K562 (cell line): ENCODE results near the gene NSMCE1. TPM values are rescaled to one million over a fixed set of nuclear protein-coding genes. Genes with fewer than 3 reads are reported as not detected.
A peak's percentile ranks its signal among the peaks of the same experiment; 100 is the strongest.

Experiments used
- CBFB ChIP-seq: sonication (generic); formaldehyde crosslinking; IDR thresholded peaks from 2 replicates; pipeline ENCODE4 v1.4.0; 2020; ENCODE audit warnings: mild to moderate bottlenecking, missing genetic modification reagents
- CBX1 ChIP-seq: sonication (generic); IDR thresholded peaks from 2 replicates; pipeline ENCODE4 v1.6.1; 2016; ENCODE audit warnings: antibody characterized with exemption, low read depth, mild to moderate bottlenecking
- MAZ ChIP-seq, 2 experiments: fragments of 450-650 bp in 1 of 2; sonication (generic) in 1 of 2; formaldehyde crosslinking; IDR thresholded peaks in 1 of 2; conservative IDR thresholded peaks in 1 of 2; 2 replicates each; pipeline versions ENCODE4 v1.4.0 to v1.5.0; 2020; ENCODE audit warnings: mild to moderate bottlenecking in 1 of 2, missing genetic modification reagents in 1 of 2
- MNT ChIP-seq, 2 experiments: fragments of 450-650 bp; conservative IDR thresholded peaks; 2 replicates each; pipeline ENCODE4 v1.6.1; 2017; ENCODE audit warnings: mild to moderate bottlenecking in 2 of 2, moderate library complexity in 2 of 2
- NFE2 ChIP-seq: IDR thresholded peaks from 2 replicates; pipeline ENCODE4 v1.6.1; 2014; ENCODE audit warnings: antibody characterized with exemption, low read depth
- PCBP1 ChIP-seq: fragments of 200-400 bp; formaldehyde crosslinking; IDR thresholded peaks from 2 replicates; pipeline ENCODE4 v1.6.1; 2018; ENCODE audit warnings: mild to moderate bottlenecking, low read depth, low read length; ENCODE audit not compliant: poor library complexity, severe bottlenecking
- PHB ChIP-seq: fragments of 250-450 bp; sonication (Bioruptor Pico); IDR thresholded peaks from 2 replicates; pipeline ENCODE4 v1.5.0; 2021
- RBM22 ChIP-seq: fragments of 200-400 bp; formaldehyde crosslinking; IDR thresholded peaks from 2 replicates; pipeline ENCODE4 v1.6.1; 2018; ENCODE audit warnings: low read length, low read depth; ENCODE audit not compliant: poor library complexity, severe bottlenecking
- RCOR1 ChIP-seq, 2 experiments: IDR thresholded peaks; 2 replicates each; pipeline ENCODE4 v1.6.1; 2012; ENCODE audit warnings: low read depth in 2 of 2, low read length in 2 of 2, borderline replicate concordance in 1 of 2, improper control_type of control experiment in 1 of 2
- RUNX1 ChIP-seq: sonication (generic); IDR thresholded peaks from 2 replicates; pipeline ENCODE4 v1.6.1; 2016; ENCODE audit warnings: antibody characterized with exemption, low read depth
- SAP30 ChIP-seq: fragments of 200-600 bp; sonication (generic); IDR thresholded peaks from 2 replicates; pipeline ENCODE4 v1.6.1; 2012; ENCODE audit warnings: borderline replicate concordance, low read depth, mild to moderate bottlenecking, moderate library complexity, low read length, control low read depth, inconsistent platforms; ENCODE audit not compliant: insufficient read depth, poor library complexity, severe bottlenecking
- SMARCC2 ChIP-seq: fragments of 450-650 bp; IDR thresholded peaks from 2 replicates; pipeline ENCODE4 v1.6.1; 2017; ENCODE audit warnings: antibody characterized with exemption, moderate library complexity, mild to moderate bottlenecking, low read depth
- TAF7 ChIP-seq: fragments of 450-650 bp; IDR thresholded peaks from 2 replicates; pipeline ENCODE4 v1.6.1; 2016; ENCODE audit warnings: missing genetic modification characterization, missing compliant biosample characterization
- TBP ChIP-seq: optimal IDR thresholded peaks from 2 replicates; pipeline ENCODE3; 2011; ENCODE audit warnings: low read depth, low read length, improper control_type of control experiment
- ZBTB49 ChIP-seq: sonication (generic); formaldehyde crosslinking; IDR thresholded peaks from 2 replicates; pipeline ENCODE4 v1.8.0; 2022; ENCODE audit warnings: missing genetic modification reagents, mild to moderate bottlenecking, borderline replicate concordance
- ZC3H4 ChIP-seq: sonication (generic); formaldehyde crosslinking; IDR thresholded peaks from 2 replicates; pipeline ENCODE4 v1.9.0; 2021; ENCODE audit warnings: missing genetic modification reagents, borderline replicate concordance
- ZNF12 ChIP-seq: sonication (generic); formaldehyde crosslinking; IDR thresholded peaks from 2 replicates; pipeline ENCODE4 v1.4.0; 2020; ENCODE audit warnings: mild to moderate bottlenecking, missing genetic modification reagents
- polyA plus RNA-seq, 8 experiments: library from polyadenylated mRNA; depleted of rRNA in 4 of 8; stranded (reverse) in 5 of 8; unstranded in 3 of 8; fragments of >200 nt; fragmentation: Nextera tagmentation in 2 of 8; fragmentation: Illumina TruSeq in 1 of 8; extraction: Ambion mirVana in 2 of 8; extraction: Trizol in 1 of 8; gene quantifications; 2 replicates each; pipeline versions ENCODE4 v1.2.1 to v1.2.3, GENCODE V29; 2011 to 2014; ENCODE audit warnings: inconsistent platforms in 1 of 8, missing spikeins in 1 of 8
- total RNA-seq, 7 experiments: library from RNA; depleted of rRNA in 6 of 7; stranded (reverse); fragments of >200 nt in 6 of 7; fragmentation: Illumina TruSeq in 2 of 7; extraction: Trizol in 2 of 7; gene quantifications; 2 replicates each; pipeline versions ENCODE4 v1.2.1 to v1.2.3, GENCODE V29; 2011 to 2021; ENCODE audit warnings: low replicate concordance in 1 of 7
- TF ChIP-seq, protein P1 (sequence below): sonication (generic); formaldehyde crosslinking; IDR thresholded peaks from 2 replicates; pipeline ENCODE4 v1.8.0; 2022; ENCODE audit warnings: mild to moderate bottlenecking, missing genetic modification reagents

Gene NSMCE1
- total and polyA plus RNA-seq, 9 of the 15 experiments (the other 6 are each of a cell fraction or from before 2014, with no cell fraction given), result 52.1 to 163 (median 61.5) TPM

DNA sequence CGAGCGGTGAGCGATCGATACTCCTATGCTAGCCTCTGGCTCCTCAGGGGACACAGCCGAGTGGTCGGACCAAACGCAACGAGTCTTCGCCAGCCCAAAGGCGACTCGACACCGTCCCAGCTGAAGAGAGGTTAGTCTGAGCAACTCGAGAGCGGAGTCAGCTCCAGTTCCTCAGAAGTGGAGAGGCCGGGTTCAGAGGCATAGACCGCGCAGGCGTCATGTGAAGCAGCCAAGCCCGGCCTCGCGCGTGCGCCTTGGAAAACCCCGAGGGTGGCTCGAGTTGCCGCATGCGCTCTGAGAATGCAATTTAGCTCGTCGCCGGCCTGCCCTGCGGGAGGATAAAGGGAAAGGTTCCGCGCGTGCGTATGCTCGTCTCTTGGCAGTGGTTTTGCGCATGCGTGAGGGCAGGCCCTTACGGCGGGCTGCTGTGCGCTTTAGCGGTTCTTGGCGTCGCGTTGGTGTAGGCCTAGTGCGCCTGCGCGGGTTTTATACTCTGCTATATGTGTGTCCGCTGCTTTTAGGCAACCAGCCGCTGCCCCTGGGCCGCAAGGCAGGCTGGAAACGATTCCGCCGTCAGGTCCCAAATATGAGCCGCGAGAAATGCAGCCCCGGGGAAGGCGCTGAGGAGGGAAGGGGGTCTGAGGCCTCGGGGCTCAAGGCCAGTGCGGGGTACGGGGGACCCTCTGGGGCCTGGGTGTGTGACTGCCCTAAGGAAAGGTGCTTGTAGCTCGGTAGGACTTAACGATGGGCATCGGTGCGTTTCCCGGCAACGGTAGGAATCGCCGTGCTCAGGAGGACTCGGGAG is 64.9 kb downstream of the NSMCE1 start, which contains the start of gene KDM8 (continued):
- TF ChIP-seq ZBTB49 (CRISPR knock-in tag) (no peak), SAP30 (peak; percentile 14), PHB (CRISPR knock-in tag) (no peak), ZC3H4 (CRISPR knock-in tag) (no peak), CBFB (CRISPR knock-in tag) (no peak), PCBP1 (peak; percentile 35), TBP (peak; percentile 74), TAF7 (tag) (peak; percentile 76), MAZ (CRISPR knock-in tag; conservative IDR thresholded peaks at IDR 0.05 in 1 of 2, IDR thresholded peaks at IDR 0.05 in 1 of 2) (peak; percentile 69 to 82; a peak in 3 of 4 replicates), RBM22 (no peak), RCOR1 (IDR thresholded peaks at IDR 0.05; ENCODE audit: borderline replicate concordance in 1 of 2, low read depth in 2 of 2, low read length in 2 of 2) (0 out of 4 replicates have a peak, but pooled peaks of 1 of the 2 experiments have one; percentile 17), RUNX1 (0 out of 2 replicates have a peak, but pooled peaks have one; percentile 28), MNT (conservative IDR thresholded peaks at IDR 0.05) (peak in 1 of 2 experiments; percentile 17; a peak in 2 of 4 replicates), ZNF12 (CRISPR knock-in tag) (no peak; the same call in 1 of the 2 replicates), NFE2 (no peak), CBX1 (0 out of 2 replicates have a peak, but pooled peaks have one; percentile 42), SMARCC2 (0 out of 2 replicates have a peak, but pooled peaks have one; percentile 21)
- TF ChIP-seq, protein P1, sequence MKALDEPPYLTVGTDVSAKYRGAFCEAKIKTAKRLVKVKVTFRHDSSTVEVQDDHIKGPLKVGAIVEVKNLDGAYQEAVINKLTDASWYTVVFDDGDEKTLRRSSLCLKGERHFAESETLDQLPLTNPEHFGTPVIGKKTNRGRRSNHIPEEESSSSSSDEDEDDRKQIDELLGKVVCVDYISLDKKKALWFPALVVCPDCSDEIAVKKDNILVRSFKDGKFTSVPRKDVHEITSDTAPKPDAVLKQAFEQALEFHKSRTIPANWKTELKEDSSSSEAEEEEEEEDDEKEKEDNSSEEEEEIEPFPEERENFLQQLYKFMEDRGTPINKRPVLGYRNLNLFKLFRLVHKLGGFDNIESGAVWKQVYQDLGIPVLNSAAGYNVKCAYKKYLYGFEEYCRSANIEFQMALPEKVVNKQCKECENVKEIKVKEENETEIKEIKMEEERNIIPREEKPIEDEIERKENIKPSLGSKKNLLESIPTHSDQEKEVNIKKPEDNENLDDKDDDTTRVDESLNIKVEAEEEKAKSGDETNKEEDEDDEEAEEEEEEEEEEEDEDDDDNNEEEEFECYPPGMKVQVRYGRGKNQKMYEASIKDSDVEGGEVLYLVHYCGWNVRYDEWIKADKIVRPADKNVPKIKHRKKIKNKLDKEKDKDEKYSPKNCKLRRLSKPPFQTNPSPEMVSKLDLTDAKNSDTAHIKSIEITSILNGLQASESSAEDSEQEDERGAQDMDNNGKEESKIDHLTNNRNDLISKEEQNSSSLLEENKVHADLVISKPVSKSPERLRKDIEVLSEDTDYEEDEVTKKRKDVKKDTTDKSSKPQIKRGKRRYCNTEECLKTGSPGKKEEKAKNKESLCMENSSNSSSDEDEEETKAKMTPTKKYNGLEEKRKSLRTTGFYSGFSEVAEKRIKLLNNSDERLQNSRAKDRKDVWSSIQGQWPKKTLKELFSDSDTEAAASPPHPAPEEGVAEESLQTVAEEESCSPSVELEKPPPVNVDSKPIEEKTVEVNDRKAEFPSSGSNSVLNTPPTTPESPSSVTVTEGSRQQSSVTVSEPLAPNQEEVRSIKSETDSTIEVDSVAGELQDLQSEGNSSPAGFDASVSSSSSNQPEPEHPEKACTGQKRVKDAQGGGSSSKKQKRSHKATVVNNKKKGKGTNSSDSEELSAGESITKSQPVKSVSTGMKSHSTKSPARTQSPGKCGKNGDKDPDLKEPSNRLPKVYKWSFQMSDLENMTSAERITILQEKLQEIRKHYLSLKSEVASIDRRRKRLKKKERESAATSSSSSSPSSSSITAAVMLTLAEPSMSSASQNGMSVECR (CRISPR knock-in tag), result peak; percentile 11
